Activated CD8-positive, alpha-beta memory T cell treated with anti-CD3 and anti-CD28 coated beads, Interleukin-2, amount 50 U/mL, for 24 hours (primary cell): Measurements from ENCODE around the gene PPM1J.

Experiments used
- DNase-seq: peaks from one replicate; pipeline ENCODE4 v3.0.0-alpha.2; 2020; ENCODE audit errors: extremely low read depth

Gene PPM1J

DNA sequence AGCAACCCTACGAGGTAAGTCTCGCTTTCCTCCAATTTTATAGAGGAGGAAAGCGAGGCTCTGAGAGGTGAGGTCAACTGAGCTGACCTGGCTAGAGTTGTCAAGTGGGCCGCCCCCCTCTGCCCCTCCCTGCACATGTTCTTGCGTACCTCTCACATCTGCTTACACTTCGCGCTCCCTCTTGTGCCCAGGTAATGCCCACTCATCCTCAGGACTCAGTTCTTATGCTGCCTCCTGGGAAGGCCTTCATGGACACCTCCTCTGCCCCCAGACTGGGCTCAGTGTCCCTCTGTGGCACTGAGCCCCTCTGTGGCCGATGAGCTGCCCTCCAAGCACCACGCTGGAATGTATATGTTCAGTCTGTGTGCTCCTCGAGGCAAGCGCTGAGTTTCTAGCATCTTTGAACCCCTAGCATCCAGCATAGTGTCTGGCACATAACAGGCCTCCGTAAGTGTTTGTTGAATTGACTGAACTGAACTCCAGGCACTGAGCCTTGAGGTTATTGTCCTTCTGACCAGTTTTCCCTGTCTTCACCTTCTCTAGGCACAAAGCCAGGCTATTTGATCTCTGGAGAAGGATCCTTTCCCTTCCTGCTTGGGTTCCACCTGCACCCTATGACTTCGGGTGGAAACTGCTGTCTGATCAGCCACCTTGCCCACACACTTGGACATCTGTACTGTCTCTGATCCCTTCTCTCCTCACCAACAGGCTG, 27.2 kb downstream of the PPM1J start:
- no peak for DNase-seq

DNA sequence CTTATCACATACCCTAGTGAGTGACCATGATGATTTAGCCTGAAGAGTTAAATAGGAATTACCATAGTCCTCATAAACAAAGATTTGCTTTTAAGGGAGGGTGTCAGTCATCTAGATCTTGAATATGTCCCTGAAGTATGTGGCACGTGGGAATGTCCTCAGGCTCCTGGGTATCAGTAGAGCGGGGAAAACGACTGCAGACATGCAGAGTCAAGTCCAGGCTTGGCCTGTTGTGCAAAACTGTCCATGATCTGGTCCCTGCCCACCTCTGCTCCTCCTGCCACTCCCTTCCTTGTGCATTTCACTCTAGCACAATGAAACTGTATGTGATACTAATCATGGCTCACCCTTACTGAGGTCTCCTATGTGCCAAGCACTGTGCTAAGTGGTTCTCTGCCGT, 27.8 kb downstream of the PPM1J start:
- DNase-seq = no peak

DNA sequence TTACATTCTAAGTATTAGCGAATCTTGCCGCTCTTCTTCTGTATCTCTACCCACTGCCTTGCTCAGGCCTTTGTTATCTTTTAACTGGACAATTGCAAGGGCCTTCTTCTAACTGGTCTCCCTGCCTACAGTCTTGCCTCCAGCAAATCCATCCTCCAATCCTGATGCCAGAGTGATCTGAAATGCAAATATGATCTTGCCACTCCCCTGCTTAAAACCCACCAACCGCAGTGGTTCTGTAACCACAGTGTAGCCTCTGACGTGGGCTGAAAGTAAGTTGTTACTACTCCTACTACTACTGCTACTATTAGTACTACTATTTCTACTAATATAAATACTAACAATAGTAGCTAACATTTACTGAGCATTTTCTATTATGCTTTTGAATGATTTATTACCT, 28.3 kb downstream of the PPM1J start:
- no peak for DNase-seq

DNA sequence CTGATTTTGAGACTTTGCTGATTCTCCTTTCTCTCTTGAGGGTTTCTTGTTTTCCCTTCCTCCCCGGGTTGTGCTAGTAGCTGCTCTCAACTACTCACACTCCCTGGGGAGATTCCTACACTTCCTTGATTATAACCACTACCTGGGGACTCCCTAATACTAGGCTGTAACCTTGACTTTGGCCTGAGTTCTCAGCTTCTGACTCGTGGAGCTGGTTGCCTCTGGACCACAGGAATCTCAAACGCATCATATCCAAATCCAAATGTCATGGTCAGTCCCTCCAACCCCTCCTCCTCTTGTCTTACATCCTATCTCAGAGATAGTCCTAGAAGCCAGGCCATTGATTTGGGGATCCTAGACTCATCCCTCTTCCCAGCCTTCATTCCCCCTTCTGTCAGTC, 28.7 kb downstream of the PPM1J start:
- no peak for DNase-seq

DNA sequence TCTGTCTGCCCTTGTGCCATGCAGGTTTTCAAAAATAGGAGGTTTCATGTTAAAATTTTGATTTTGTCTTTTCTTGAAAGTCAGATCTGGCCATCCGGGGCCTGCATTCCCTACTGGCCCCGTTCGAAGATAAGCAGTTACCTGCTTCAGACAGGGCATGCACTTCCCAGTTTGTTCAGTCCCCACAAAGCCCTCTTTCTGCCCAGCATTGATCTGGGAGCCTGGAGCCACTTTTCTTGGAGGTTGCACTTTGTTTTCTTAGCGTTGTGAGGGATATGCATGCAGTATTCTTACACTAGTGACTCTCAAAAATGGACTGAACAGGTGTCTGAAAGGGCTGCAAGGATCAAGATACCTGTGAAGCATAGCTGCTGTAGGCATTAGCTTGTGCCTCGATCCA, 29.2 kb downstream of the PPM1J start:
- no peak for DNase-seq

DNA sequence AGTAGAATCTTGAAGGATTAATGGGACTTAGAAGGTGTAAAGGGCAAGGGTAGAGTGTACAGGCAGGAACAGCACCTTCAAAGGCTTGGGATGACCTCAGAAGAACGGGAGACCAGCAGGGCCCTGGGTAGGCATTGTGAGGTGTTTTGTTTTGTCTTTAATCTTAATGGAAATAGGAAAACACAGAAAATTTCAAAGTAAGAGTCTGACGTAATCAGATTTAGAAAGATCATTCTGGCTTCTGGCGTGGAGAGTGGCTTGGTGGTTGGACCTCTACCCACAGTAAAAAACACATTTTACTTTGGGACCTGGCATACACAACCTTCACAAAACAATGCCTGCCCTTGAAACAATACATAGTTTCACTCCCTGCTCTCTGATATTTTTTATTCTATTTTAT, 36.5 kb downstream of the PPM1J start:
- no peak for DNase-seq

DNA sequence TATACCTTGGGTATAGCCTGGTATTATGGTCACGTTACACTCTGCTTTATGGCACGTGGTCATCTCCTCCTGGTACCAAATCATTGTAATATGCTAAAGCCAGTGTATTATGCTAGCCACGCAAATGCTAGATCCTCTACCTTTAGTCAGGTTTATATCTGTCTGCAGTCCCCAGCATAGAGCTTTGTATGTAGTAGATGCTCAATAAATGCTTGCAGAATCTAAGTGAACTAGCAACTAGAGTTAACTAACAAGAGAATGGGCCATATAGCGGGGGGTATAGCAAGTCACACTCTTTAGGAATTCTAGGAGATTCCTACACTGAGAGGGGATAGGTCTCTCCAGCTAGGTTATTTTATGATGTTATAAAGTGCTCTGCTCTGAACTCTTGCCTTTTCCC, 37.6 kb downstream of the PPM1J start:
- no peak for DNase-seq

DNA sequence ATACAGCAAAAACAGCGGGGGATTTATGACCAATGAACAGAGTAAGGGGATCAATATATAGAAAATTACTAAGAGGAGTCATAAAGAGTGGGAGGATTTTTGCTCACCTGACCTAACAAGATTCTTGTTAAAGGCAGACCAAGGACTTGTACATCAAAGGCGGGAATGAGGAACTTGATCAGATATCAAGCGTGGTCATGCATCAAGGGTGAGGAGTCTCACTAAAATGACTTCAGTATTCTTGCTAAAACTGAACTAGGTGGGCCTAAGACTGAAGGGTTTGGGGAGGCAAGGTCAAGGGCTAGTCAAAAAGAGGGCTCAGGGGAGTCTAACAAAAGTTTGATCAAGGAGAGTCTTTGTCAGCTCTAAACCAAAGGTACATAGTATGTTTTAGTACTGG, 38.6 kb downstream of the PPM1J start:
- DNase-seq = no peak

DNA sequence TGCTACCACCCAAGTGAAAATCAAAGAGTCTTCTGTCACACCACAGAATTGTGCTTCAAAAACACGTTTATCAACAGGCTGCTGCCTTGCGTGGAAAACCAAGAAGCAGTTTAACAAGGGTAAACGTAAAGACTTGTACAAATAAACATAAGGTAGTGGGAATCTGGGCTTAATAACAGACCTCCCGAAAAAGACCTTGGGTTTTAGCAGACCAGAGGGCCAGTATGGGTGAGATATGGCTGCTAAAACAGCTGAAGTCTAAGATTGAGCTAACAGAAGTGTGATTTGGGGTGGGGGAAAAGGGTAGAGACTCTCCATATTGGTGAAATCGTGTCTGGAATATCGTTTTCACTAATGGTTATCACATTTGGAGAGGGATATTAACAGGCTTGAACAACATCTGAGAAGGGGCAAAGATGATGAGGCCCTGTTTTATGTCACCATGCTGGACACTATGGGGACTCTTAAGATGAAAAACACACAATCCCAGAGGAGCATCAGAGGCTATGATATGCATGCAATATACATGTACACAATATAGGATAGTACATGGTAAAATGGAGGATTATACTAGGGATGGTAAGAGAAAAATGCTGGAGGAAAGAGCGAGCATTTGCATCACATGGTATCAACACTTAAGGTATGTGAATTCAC, 39.3 kb downstream of the PPM1J start:
- DNase-seq = no peak

DNA sequence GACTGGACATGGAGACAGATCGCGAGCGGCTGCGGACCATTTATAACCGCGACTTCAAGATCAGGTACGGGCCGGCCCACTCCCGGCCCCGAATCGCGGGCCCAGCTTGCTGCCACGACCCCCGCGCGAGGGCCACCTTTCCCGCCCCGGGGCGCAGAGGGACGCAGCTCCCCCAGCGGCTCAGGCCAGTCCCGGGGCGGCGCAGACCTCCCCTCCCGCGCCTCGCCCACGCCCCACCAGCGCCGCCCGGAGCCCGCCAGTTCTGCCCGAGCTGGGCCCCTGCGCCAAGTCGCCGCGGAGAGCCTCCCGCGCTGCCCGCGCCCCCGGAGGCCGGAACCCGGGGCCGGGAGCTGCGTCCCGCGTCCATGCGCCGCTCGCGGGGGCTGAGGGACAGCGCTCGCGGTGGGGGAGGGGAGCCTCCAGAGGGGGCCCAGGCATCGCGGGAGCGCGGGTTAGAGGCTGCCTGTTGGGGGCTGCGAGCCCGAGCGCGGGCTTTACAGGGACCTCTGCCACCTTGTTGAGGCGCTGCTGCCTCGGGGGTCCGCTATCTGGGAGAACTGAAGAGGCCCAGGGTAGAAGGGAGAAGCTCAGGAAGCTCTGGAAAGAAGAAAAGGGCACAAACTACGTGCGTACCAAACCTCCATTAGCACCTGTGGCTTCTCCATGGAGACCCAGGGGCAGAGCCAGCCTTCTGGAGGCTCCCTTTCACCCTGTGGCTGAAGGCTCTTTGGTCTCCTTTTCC, 40.0 kb downstream of the PPM1J start:
- DNase-seq = no peak

DNA sequence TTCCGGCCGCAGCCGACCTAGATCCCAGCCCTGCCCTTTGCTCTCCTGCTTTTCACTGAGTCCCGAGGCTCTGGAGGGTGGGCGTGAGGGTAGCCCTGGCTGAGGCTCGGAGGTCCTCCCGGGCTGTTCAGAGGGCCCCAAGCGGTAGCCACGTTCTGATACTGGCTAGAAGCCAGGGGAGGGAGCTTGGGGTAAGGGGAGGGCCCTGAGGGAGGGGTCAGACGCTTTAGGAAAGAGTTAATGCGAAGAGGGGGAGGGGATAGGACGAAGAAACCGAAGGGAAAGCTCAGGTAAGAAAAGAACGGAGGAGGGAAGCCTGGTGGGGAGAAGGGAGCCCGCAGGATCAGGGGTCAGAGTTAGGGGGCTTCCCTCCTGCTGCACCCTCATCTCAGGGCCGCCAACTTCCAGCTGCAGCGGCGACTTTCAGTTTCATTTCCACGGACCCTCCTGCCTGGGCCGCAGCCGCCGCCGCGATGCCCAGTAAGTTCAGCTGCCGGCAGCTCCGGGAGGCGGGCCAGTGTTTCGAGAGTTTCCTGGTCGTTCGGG, 40.6 kb downstream of the PPM1J start, which contains the start of gene MOV10:
Gene MOV10 (plus strand): TSS at position 220 of the 546 bp plus-strand sequence. CDS start 254 bp downstream, at position 474.
- no peak for DNase-seq

DNA sequence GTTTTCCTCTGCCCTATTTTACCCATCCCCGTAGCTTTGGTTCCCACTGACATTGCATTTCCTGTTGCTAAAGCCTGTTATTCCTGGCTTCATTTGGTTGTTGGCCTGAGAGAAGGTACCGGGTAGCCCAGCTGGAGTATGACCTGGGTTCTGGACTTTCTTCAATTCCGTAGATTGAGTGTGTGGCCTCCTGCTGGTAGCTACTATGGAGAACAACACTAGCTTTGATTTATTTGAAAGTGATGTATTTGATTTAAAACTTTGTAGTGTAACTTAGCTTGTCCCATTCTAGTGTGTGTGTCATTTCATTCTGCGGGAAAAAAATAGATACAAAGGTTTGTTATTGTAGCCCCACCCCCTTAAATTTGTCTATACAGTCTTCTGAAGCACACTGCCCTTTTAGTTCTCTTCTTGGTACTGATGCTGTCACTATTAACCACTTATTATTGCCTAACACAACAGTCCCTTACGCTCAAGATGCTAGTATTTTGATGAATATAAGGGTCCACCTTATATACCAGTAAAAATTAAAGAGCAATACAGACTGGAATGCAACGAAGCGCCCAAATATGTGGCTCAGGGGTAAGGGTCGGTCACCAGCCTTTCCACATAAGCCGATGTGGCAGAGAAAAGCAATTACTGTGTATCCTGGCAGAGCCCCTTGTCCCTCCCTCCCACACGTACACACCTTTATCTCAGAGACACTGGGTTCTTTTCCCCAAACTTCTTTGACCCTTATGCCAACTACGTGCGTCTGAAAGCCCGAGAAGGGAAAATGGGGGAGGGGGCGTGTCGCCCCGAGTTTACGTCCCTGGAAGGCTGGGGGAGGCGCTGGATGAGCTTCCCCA, 41.3 kb downstream of the PPM1J start:
- no peak for DNase-seq

DNA sequence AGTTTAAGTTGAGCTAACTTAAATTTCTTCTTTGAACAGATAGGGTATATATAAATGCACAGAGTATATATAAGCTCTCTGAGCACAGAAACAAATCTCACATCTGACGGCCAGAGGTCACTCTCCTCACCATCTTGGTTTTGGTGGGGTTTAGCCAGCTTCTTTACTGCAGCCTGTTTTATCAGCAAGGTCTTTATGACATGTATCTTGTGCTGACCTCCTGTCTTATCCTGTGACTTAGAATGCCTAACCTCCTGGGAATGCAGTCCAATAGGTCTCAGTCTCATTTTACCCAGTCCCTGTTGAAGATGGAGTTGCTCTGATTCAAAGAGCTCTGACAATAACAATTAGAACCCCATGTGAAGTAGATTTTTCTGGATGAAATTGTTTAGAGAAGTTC, 42.3 kb downstream of the PPM1J start:
- DNase-seq = no peak

DNA sequence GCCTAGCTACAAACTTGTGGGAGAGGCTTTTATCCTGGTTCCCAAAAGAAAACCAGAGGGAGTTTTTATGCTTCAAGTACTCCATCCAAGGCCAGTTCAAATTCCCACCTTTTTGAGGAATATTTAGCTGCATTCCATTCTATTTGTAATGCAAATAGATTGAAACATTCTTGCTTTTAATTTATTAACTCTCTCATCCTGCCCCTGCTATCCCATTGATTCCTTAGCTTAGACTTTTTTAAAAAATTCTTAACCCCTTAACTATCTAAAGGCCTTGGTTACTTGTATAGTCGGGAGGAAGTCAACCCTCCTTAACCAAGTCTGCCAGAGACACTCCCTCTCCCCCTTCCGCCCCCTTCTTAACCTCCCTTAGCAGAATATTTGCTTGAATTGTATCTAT, 43.1 kb downstream of the PPM1J start:
- DNase-seq = no peak

DNA sequence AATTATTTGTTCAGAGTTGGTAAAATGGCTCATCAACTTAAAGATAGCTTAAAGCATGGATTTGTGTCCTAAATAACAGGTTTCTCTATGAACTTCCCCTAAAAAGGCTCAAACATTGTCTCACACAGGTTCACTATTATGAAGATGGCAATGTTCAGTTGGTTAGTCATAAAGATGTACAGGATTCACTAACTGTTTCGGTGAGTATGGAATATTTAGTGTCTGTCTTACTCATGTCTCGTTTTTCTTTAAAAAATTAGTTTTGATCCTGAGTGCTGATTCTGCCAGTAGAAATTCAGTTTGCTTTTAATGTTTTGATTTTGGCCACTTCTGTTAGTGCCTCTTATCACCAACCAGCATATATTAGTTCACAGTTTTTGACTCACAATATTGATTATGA, 48.2 kb downstream of the PPM1J start:
- no peak for DNase-seq

DNA sequence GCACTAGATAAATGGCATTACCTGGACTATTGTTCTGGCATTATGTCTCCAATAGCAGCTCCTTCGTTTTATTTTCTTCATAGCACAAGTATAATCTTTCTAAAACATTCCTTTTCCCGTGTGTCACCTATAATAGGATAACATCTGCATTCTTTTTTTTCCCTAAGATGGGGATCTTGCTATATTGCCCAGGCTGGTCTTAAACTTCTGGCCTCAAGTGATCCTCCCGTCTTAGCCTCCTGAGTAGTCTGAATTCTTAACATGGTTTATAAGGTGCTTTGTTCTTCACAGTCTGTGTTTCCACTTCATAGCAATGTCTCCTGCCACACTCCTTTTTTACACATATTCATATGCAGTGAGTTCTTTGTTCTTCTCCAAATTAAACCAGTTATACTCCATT, 49.3 kb downstream of the PPM1J start:
- no peak for DNase-seq
